Kidney epithelial cell (primary cell): ENCODE results near the gene MAN1C1. TPM values are rescaled to one million over a fixed set of nuclear protein-coding genes. Genes with fewer than 3 reads are reported as not detected.

Experiments used
- DNase-seq: peaks from one replicate; pipeline ENCODE4 v3.0.0-alpha.2; 2010; ENCODE audit warnings: low read depth
- H3K27me3 ChIP-seq: 2 replicates; pipeline ENCODE4 v1.6.0; 2011; ENCODE audit warnings: low read length; ENCODE audit not compliant: control insufficient read depth, insufficient read depth
- H3K36me3 ChIP-seq: 2 replicates; pipeline ENCODE4 v1.5.1; 2011; ENCODE audit warnings: low read length; ENCODE audit not compliant: control insufficient read depth, insufficient read depth
- H3K4me3 ChIP-seq: 2 replicates; pipeline ENCODE4 v1.5.1; 2011; ENCODE audit warnings: low read depth, mild to moderate bottlenecking, control low read depth, low read length
- CTCF ChIP-seq: IDR thresholded peaks from 2 replicates; pipeline ENCODE4 v1.5.1; 2011; ENCODE audit warnings: mild to moderate bottlenecking, moderate library complexity, low read length, control low read depth, inconsistent platforms; ENCODE audit not compliant: insufficient read depth, poor library complexity, severe bottlenecking
- total RNA-seq: library from RNA; depleted of rRNA; stranded (reverse); fragments of >200 nt; gene quantifications from 2 replicates; pipeline ENCODE4 v1.2.3, GENCODE V29; 2015

Gene MAN1C1
- total RNA-seq, 1 donor from 2014 or later: 1.4 TPM

GRCh38 chr1:25669781-25670567 lies 53.4 kb downstream of the MAN1C1 start:
- Histone ChIP-seq H3K27me3 (peaks cover 2% of the 10 kb centered on the region), H3K4me3 (no peak overlapping the region), H3K36me3 (no peaks in the 10 kb centered on the region)
- DNase-seq: no peak
- no peak for TF ChIP-seq CTCF

DNA sequence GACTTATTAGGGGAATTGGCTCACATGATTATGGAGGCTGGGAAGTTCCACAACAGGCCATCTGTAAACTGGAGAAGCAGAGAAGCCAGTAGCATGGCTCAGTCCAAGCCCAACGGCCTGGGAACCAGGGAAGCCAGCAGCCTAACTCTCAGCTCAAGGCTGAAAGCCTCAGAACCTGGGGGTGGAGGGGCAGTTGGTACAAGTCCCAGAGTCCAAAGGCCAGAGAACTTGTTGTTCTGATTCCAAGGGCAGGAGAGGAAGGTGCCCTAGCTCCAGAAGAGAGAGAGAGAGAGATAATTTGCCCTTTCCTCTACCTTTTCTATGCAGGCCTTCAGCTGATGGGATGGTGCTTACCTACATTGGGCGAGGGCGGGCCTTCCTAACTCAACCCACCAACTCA lies 55.3 kb downstream of the MAN1C1 start:
- no peak for DNase-seq
- H3K27me3 ChIP-seq: peaks cover 11% of the 10 kb centered on the region
- H3K36me3 ChIP-seq: no peaks in the 10 kb centered on the region
- TF ChIP-seq CTCF: no peak
- H3K4me3 ChIP-seq: no peak overlapping the region

GRCh38 chr1:25672763-25673409 lies 56.3 kb downstream of the MAN1C1 start:
- H3K27me3 ChIP-seq: peaks cover 15% of the 10 kb centered on the region
- DNase-seq: no peak
- no peaks in the 10 kb centered on the region for H3K36me3 ChIP-seq
- H3K4me3 ChIP-seq: no peak overlapping the region
- TF ChIP-seq CTCF: no peak

DNA sequence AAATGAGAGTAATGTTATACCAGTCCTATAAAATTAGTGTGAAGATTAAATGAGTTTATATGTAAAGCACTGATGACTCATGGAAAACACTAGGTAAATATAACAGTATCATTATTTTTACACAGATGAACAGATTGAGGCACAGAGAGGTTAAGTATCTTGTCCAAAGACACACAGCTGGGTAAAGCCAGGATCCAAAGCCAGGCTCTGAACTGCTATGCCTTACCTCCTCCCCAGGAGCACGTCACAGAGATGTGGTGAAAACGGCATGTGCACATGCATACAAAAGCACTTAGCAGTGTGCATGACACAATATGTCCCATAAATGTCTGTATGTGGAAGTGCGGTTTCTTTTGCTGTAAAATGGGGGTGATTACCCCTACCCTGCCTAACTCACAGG lies 56.9 kb downstream of the MAN1C1 start:
- Histone ChIP-seq H3K4me3 (no peak overlapping the region), H3K36me3 (no peaks in the 10 kb centered on the region), H3K27me3 (peaks cover 15% of the 10 kb centered on the region)
- TF ChIP-seq CTCF: no peak
- DNase-seq: no peak

DNA sequence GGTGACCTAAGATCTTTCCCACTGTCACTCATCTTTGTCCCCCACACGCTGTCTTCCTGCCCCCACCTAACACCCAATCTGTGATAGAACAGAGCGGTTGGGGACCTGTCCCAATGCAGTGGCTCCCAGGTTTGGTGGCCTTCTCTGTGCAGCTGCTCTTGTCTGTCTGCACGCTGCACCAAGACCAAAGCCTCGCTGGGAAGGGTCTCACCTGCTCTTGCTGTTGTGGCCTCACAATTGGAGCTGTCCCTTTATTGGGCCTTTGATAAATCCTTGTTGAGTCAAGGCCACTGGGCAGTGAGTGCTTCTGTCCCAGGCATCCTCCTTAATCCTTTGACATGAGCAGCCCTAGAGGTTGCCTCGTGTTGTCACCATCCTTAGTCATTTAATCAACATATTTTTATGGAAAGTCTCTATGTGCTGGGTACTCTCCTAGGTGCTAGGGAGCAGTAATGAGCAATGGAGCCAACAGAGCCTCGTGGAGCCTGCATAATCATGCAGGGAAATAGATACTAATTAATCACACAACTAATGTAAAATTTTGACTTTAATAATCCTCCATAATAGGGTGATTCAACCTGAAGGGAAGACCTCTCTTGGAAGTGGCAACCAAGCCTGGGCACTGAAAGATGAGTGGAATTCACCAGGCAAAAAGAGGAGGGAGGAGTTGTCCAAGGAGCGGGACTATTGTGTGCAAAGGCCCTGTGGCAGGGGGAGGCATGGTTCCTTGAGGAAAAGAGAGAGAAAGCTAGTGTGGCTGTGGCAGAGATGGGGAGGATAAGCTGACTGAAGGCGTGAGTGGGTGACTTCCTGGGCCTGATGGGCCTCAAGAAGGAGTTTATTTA lies 57.6 kb downstream of the MAN1C1 start:
- Histone ChIP-seq H3K36me3 (no peaks in the 10 kb centered on the region), H3K4me3 (no peak overlapping the region), H3K27me3 (peaks cover 15% of the 10 kb centered on the region)
- no peak for DNase-seq
- no peak for TF ChIP-seq CTCF
